Gastrocnemius medialis (tissue), 4 donors: ENCODE data around the gene KLHL21. TPM values are rescaled to one million over a fixed set of nuclear protein-coding genes. Genes with fewer than 3 reads are reported as not detected.

Source experiments
- ATAC-seq, 2 donors: fragments of 150-250 bp; one replicate each; pipeline ENCODE4 v1.9.1; 2016
- DNase-seq, 2 donors: peaks; one replicate each; pipeline ENCODE4 v3.0.0-alpha.2; 2019
- H3K27ac ChIP-seq, 4 donors: fragments of 200-600 bp; sonication (generic); 1 replicate in 1 of 4; 2 replicates in 3 of 4; pipeline ENCODE4 v1.5.1; 2016 to 2018; ENCODE audit warnings: mild to moderate bottlenecking in 2 of 4, moderate library complexity in 1 of 4
- H3K27me3 ChIP-seq, 3 donors: fragments of 200-600 bp; sonication (generic) in 2 of 3; 1 replicate in 1 of 3; 2 replicates in 2 of 3; pipeline versions ENCODE4 v1.5.1 to v1.6.0; 2016 to 2019; ENCODE audit warnings: mild to moderate bottlenecking in 1 of 3, moderate library complexity in 1 of 3
- H3K36me3 ChIP-seq, 2 donors: fragments of 200-600 bp; sonication (generic) in 1 of 2; one replicate each; pipeline ENCODE4 v1.5.1; 2017 to 2018
- H3K4me1 ChIP-seq, 2 donors: fragments of 200-600 bp; sonication (generic) in 1 of 2; one replicate each; pipeline ENCODE4 v1.5.1; 2016 to 2017; ENCODE audit warnings: mild to moderate bottlenecking in 2 of 2
- H3K4me3 ChIP-seq, 4 donors: fragments of 200-600 bp; sonication (generic) in 3 of 4; 1 replicate in 1 of 4; 2 replicates in 3 of 4; pipeline ENCODE4 v1.5.1; 2016 to 2019; ENCODE audit warnings: mild to moderate bottlenecking in 2 of 4
- H3K9me3 ChIP-seq, 3 donors: fragments of 200-600 bp; sonication (generic) in 2 of 3; 1 replicate in 1 of 3; 2 replicates in 2 of 3; pipeline ENCODE4 v1.5.1; 2016 to 2019
- POLR2A ChIP-seq, 2 donors: fragments of 450-650 bp; IDR thresholded peaks; one replicate each; pipeline ENCODE4 v1.6.1; 2017; ENCODE audit warnings: antibody characterized with exemption in 2 of 2, mild to moderate bottlenecking in 2 of 2, moderate library complexity in 2 of 2
- in situ Hi-C, 4 donors: fragments of 200-750 bp; cut with MboI; loops; one replicate each; pipeline versions ENCODE4 v1.15.0 to v1.8.0; 2017; ENCODE audit warnings: low sequenced_read_pairs in 4 of 4
- intact Hi-C: fragments of 100-400 bp; cut with DNase I; formaldehyde crosslinking; loops from one replicate; pipeline ENCODE4 v1.15.1; 2023; ENCODE audit warnings: low total_unique reads
- total RNA-seq, 4 donors: library from RNA; depleted of rRNA; stranded (reverse); fragments of >200 nt; gene quantifications; one replicate each; pipeline versions ENCODE4 v1.1.0 to v1.2.3, GENCODE V29; 2016
- TF ChIP-seq, protein P1 (sequence below), 5 experiments: fragments of 450-650 bp in 3 of 5; fragments of 200-600 bp in 2 of 5; sonication (generic) in 2 of 5; IDR thresholded peaks in 4 of 5; conservative IDR thresholded peaks in 1 of 5; 1 replicate in 4 of 5; 2 replicates in 1 of 5; pipeline ENCODE4 v1.5.1; 2016 to 2019; ENCODE audit warnings: antibody characterized with exemption in 5 of 5, mild to moderate bottlenecking in 3 of 5, moderate library complexity in 3 of 5

KLHL21 gene
- total RNA-seq, 4 donors from 2014 or later: 176 to 481 (median 267) TPM

DNA sequence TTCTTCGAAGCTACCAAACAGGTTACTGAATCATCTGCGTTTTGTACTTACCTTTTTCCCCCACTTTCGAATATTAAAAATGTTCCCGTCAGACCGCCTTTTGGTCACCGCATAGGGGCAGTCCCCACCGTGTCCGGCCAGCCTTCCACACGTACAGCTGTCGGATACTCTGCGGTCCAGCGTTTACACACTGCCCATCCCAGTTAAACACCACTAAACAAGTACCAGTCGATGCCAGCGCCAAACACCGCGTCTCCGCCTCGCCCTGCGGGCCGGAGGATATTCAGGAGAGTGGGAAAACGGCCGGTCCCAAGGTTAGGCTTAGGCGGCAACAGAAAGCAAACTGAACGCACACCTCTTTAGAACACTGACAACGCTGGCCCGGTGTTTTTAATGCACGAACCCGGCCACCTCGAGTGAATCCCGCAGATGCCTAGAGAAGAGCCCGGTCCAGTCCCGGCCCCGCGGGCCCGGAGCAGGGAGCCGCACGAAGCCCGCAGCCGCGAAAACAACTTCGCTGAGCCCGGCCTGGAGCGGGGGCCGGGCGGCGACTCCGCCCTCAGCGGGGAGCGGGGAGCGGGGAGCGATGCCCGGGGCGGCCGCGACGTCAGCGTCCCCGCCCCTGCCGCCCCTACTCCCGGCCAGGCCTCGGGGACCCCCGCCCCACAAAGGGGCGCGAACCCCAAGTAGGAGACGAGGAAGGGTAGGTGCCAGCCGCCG, 10.1 kb upstream of the KLHL21 start:
- H3K4me1 ChIP-seq: peaks cover 36 to 38% of the 10 kb centered on the region in 2 donors
- peak overlapping the region; percentile 97 to 100 (median 98) for H3K27ac ChIP-seq
- intact Hi-C loops (loop anchor here (1.0 kb wide), 3 partner anchors 10 to 34 kb away; partner anchors contain the start of gene ZBTB48), in situ Hi-C loops (no loop called here)
- H3K27me3 ChIP-seq: no peaks in the 10 kb centered on the region
- peak in 1 of 2 donors; percentile 71 for DNase-seq
- peak; percentile 57 to 63 for ATAC-seq
- H3K9me3 ChIP-seq: no peaks in the 10 kb centered on the region
- no peaks in the 10 kb centered on the region for H3K36me3 ChIP-seq
- H3K4me3 ChIP-seq: peak overlapping the region; percentile 83 to 95 (median 91)
- TF ChIP-seq, protein P1, sequence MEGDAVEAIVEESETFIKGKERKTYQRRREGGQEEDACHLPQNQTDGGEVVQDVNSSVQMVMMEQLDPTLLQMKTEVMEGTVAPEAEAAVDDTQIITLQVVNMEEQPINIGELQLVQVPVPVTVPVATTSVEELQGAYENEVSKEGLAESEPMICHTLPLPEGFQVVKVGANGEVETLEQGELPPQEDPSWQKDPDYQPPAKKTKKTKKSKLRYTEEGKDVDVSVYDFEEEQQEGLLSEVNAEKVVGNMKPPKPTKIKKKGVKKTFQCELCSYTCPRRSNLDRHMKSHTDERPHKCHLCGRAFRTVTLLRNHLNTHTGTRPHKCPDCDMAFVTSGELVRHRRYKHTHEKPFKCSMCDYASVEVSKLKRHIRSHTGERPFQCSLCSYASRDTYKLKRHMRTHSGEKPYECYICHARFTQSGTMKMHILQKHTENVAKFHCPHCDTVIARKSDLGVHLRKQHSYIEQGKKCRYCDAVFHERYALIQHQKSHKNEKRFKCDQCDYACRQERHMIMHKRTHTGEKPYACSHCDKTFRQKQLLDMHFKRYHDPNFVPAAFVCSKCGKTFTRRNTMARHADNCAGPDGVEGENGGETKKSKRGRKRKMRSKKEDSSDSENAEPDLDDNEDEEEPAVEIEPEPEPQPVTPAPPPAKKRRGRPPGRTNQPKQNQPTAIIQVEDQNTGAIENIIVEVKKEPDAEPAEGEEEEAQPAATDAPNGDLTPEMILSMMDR (IDR thresholded peaks at IDR 0.05 in 4 of 5, conservative IDR thresholded peaks at IDR 0.05 in 1 of 5): peak in 3 of 5 experiments; percentile 3 to 30 (median 28)
- TF ChIP-seq POLR2A (IDR thresholded peaks at IDR 0.05): peak; percentile 42 to 66

DNA sequence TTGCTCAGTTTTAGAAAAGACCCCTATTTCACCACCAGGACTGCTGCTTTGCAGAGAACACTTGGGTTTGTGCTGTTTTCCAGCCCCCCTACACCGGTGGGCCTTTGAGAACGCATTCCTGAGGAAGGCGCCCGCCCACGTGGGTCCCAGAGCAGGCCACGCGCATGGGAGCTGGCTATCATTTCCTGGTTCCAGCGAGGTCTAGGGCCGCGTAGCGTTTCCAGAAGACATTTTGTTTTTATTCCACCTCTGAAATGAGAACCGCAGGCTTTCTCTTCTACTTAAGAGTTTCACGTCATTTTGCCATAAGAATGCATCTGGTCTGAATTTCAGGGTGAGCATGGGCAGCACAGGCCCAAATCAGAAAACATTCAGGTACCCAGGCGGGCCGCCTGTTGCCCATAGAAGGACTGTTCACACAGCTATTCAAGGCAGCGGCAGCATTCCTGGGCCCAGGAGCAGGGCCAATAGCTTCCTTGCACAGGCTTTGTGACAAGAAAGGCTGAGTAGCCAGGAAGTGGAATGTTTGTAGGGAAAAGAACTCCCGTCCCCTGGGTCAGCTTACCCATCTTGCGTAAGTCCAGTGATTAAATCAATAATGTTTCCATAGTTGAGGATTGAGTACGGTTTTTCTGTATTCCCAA, 1.4 kb upstream of the KLHL21 start:
- no peaks in the 10 kb centered on the region for H3K9me3 ChIP-seq
- ATAC-seq (peak; percentile 2 to 9), DNase-seq (peak; percentile 58 to 84)
- intact Hi-C loops (loop anchor here (1.0 to 5.0 kb wide), 2 partner anchors 9 to 178 kb away; partner anchors contain the start of gene PHF13), in situ Hi-C loops (no loop called here)
- H3K4me1 ChIP-seq: peaks cover 34 to 43% of the 10 kb centered on the region in 2 donors
- H3K36me3 ChIP-seq: peaks cover 0 to under 1% of the 10 kb centered on the region in 2 donors
- H3K27me3 ChIP-seq: no peaks in the 10 kb centered on the region
- peak overlapping the region; percentile 98 to 100 (median 100) for H3K27ac ChIP-seq
- TF ChIP-seq, protein P1 (IDR thresholded peaks at IDR 0.05 in 4 of 5, conservative IDR thresholded peaks at IDR 0.05 in 1 of 5): peak in 3 of 5 experiments; percentile 27 to 48 (median 29)
- TF ChIP-seq POLR2A (IDR thresholded peaks at IDR 0.05): no peak
- H3K4me3 ChIP-seq: peak overlapping the region; percentile 76 to 92 (median 88)

DNA sequence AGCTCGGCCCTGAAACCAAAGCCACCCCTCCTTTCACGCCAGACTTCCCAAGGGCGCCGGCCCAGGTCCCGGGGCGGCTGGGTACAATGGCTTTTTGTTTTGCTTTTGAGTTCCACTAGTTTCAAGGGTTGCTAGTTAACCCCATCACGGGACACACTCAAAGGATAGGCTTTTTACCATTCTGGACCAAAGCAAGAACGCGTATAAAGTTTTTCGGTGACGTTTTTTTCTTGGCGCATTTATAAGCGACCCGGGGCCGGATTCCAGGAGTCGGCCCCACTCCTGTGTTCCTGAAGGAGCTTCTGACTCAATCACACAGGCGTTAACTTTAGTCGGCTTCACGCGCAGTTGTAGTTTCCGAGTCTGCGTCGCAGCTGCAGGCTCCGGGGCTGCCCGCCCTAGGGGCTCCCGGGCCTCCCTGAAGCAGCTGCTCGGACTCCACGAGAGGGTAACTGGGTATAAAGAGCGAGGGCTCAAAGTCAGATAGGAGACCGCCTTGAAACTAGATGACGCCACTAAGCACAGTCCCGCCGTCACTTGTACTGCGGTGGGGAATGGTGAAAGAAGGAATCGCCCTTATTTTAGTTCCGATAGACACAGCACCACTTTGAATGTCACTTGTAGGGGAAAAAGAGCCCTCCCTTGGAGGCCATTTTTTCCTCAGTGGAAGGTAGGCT, 707 bp upstream of the KLHL21 start:
- peak; percentile 68 to 84 for DNase-seq
- intact Hi-C loops: loop anchor here (1.0 to 5.0 kb wide), 2 partner anchors 10 to 179 kb away; partner anchors contain the start of gene PHF13

More for the DNA sequence above, 707 bp upstream of the KLHL21 start:
- peaks cover 36 to 44% of the 10 kb centered on the region in 2 donors for H3K4me1 ChIP-seq
- peak; percentile 34 to 40 for ATAC-seq
- peak overlapping the region; percentile 76 to 92 (median 88) for H3K4me3 ChIP-seq
- H3K9me3 ChIP-seq: no peaks in the 10 kb centered on the region
- TF ChIP-seq POLR2A (IDR thresholded peaks at IDR 0.05): no peak
- TF ChIP-seq, protein P1 (IDR thresholded peaks at IDR 0.05 in 4 of 5, conservative IDR thresholded peaks at IDR 0.05 in 1 of 5): no peak
- H3K36me3 ChIP-seq: peaks cover 0 to 7% of the 10 kb centered on the region in 2 donors
- peak overlapping the region; percentile 98 to 100 (median 100) for H3K27ac ChIP-seq
- in situ Hi-C loops: no loop called here
- H3K27me3 ChIP-seq: no peaks in the 10 kb centered on the region
